Liver (tissue), 3 donors: ENCODE results near the gene FILIP1.

Experiments
- CTCF ChIP-seq: fragments of 150-350 bp; IDR thresholded peaks from 2 replicates; pipeline ENCODE4 v1.5.1; 2017; ENCODE audit warnings: improper control_type of control experiment, low read depth, low read length; ENCODE audit not compliant: missing input control
- EGR1 ChIP-seq, 2 donors: IDR thresholded peaks; 2 replicates each; pipeline ENCODE4 v1.6.1; 2016 to 2018; ENCODE audit warnings: antibody characterized with exemption in 2 of 2, low read depth in 2 of 2
- FOXA1 ChIP-seq: IDR thresholded peaks from 2 replicates; pipeline ENCODE4 v1.6.1; 2016; ENCODE audit warnings: antibody characterized with exemption
- GABPA ChIP-seq, 2 donors: IDR thresholded peaks in 1 of 2; conservative IDR thresholded peaks in 1 of 2; 2 replicates each; pipeline ENCODE4 v1.6.1; 2016; ENCODE audit warnings: antibody characterized with exemption in 2 of 2, mild to moderate bottlenecking in 1 of 2, moderate library complexity in 1 of 2
- JUND ChIP-seq, 2 donors: IDR thresholded peaks; 2 replicates each; pipeline ENCODE4 v1.6.1; 2016; ENCODE audit warnings: antibody characterized with exemption in 2 of 2
- MAX ChIP-seq: IDR thresholded peaks from 2 replicates; pipeline ENCODE4 v1.6.1; 2016; ENCODE audit warnings: antibody characterized with exemption
- REST ChIP-seq: IDR thresholded peaks from 2 replicates; pipeline ENCODE4 v1.6.1; 2016; ENCODE audit warnings: antibody characterized with exemption, mild to moderate bottlenecking
- SP1 ChIP-seq: IDR thresholded peaks from 2 replicates; pipeline ENCODE4 v1.6.1; 2018; ENCODE audit warnings: antibody characterized with exemption, mild to moderate bottlenecking
- TAF1 ChIP-seq: conservative IDR thresholded peaks from 2 replicates; pipeline ENCODE4 v1.6.1; 2016; ENCODE audit warnings: antibody characterized with exemption, mild to moderate bottlenecking
- donor health status: healthy.
- donor health status: healthy.

- no peak for TF ChIP-seq CTCF
- TF ChIP-seq FOXA1: no peak
- TF ChIP-seq SP1: no peak
- no peak for TF ChIP-seq EGR1 (IDR thresholded peaks at IDR 0.05; ENCODE audit: low read depth in 2 of 2)
- TF ChIP-seq TAF1: no peak
- no peak for TF ChIP-seq JUND (IDR thresholded peaks at IDR 0.05)
- TF ChIP-seq REST: no peak
- no peak for TF ChIP-seq GABPA (IDR thresholded peaks at IDR 0.05 in 1 of 2, conservative IDR thresholded peaks at IDR 0.05 in 1 of 2)
- no peak for TF ChIP-seq MAX
Observed at GRCh38 chr6:75305573-75305972, 188.0 kb downstream of the FILIP1 start.
